Measurements from ENCODE around the gene MYCN. TPM values are rescaled to one million over a fixed set of nuclear protein-coding genes. Genes with fewer than 3 reads are reported as not detected.
"Not testable (repeated sequence)": the region's sequence is repeated elsewhere in the genome, so short reads cannot be mapped to it uniquely, and the experiment has no call there.

The MYCN gene
- polyA plus RNA-seq, 1 donor (not counting 4 experiments of a cell fraction or from before 2014, with no cell fraction given) = not detected

GRCh38 chr2:15959331-15960153 lies 19.2 kb downstream of the MYCN start:
- no peak overlapping the region for H3K4me3 ChIP-seq (ENCODE audit: control insufficient read depth in 2 of 3, extremely low read depth in 1 of 3, insufficient read depth in 2 of 3, low read depth in 1 of 3, low read length in 3 of 3)
- H2AFZ ChIP-seq (ENCODE audit: control insufficient read depth, low read length) = no peak overlapping the region
- no peaks in the 10 kb centered on the region for H3K36me3 ChIP-seq (ENCODE audit: control insufficient read depth in 2 of 2, extremely low read depth in 1 of 2, insufficient read depth in 2 of 2, low read length in 2 of 2)
- no peaks in the 10 kb centered on the region for H3K27me3 ChIP-seq (ENCODE audit: control insufficient read depth, extremely low read depth, insufficient read depth, low read length)
- DNase-seq (ENCODE audit: low read depth, low spot score) = no peak
- H4K20me1 ChIP-seq (ENCODE audit: control insufficient read depth, extremely low read depth, insufficient read depth, low read length) = no peaks in the 10 kb centered on the region
- no peak for FAIRE-seq
- H3K9me1 ChIP-seq (ENCODE audit: control insufficient read depth, extremely low read depth, insufficient read depth, low read length) = no peaks in the 10 kb centered on the region
- TF ChIP-seq CTCF (optimal IDR thresholded peaks at IDR 0.05 in 1 of 3, IDR thresholded peaks at IDR 0.05 in 1 of 3, conservative IDR thresholded peaks at IDR 0.05 in 1 of 3; ENCODE audit: extremely low read depth in 1 of 3, insufficient read depth in 2 of 3, low read length in 3 of 3) (no peak), EZH2 (IDR thresholded peaks at IDR 0.05; ENCODE audit: low read length) (no peak)
- no peak overlapping the region for H3K27ac ChIP-seq (ENCODE audit: control insufficient read depth, insufficient read depth, low read length)
- no peaks in the 10 kb centered on the region for H3K4me1 ChIP-seq (ENCODE audit: control insufficient read depth, extremely low read depth, insufficient read depth, low read length)
- H3K9me3 ChIP-seq (ENCODE audit: control insufficient read depth, low read depth, low read length) = no peaks in the 10 kb centered on the region
- H3K9ac ChIP-seq (ENCODE audit: control insufficient read depth, extremely low read depth, insufficient read depth, low read length) = no peak overlapping the region
- H3K4me2 ChIP-seq (ENCODE audit: control insufficient read depth, extremely low read depth, insufficient read depth, low read depth, low read length) = no peak overlapping the region
- no peaks in the 10 kb centered on the region for H3K79me2 ChIP-seq (ENCODE audit: control insufficient read depth, insufficient read depth, low read length)
- dilution Hi-C loops (cut with MboI; ENCODE audit: extremely low pct_ligation_motif_present, low sequenced_read_pairs) = no loop called here

- H3K36me3 ChIP-seq (ENCODE audit: control insufficient read depth in 2 of 2, extremely low read depth in 1 of 2, insufficient read depth in 2 of 2, low read length in 2 of 2); H2AFZ ChIP-seq (ENCODE audit: control insufficient read depth, low read length); H3K27ac ChIP-seq (ENCODE audit: control insufficient read depth, insufficient read depth, low read length); H3K4me3 ChIP-seq (ENCODE audit: control insufficient read depth in 2 of 3, extremely low read depth in 1 of 3, insufficient read depth in 2 of 3, low read depth in 1 of 3, low read length in 3 of 3); FAIRE-seq; H3K27me3 ChIP-seq (ENCODE audit: control insufficient read depth, extremely low read depth, insufficient read depth, low read length); H3K9me1 ChIP-seq (ENCODE audit: control insufficient read depth, extremely low read depth, insufficient read depth, low read length); H4K20me1 ChIP-seq (ENCODE audit: control insufficient read depth, extremely low read depth, insufficient read depth, low read length); H3K9me3 ChIP-seq (ENCODE audit: control insufficient read depth, low read depth, low read length); dilution Hi-C loops (cut with MboI; ENCODE audit: extremely low pct_ligation_motif_present, low sequenced_read_pairs); H3K9ac ChIP-seq (ENCODE audit: control insufficient read depth, extremely low read depth, insufficient read depth, low read length); H3K4me1 ChIP-seq (ENCODE audit: control insufficient read depth, extremely low read depth, insufficient read depth, low read length); H3K4me2 ChIP-seq (ENCODE audit: control insufficient read depth, extremely low read depth, insufficient read depth, low read depth, low read length); H3K79me2 ChIP-seq (ENCODE audit: control insufficient read depth, insufficient read depth, low read length); DNase-seq (ENCODE audit: low read depth, low spot score): not testable (repeated sequence)
Observed at GRCh38 chr2:15960154-15960520, 19.8 kb downstream of the MYCN start.

- H2AFZ ChIP-seq (ENCODE audit: control insufficient read depth, low read length); dilution Hi-C loops (cut with MboI; ENCODE audit: extremely low pct_ligation_motif_present, low sequenced_read_pairs); H3K9ac ChIP-seq (ENCODE audit: control insufficient read depth, extremely low read depth, insufficient read depth, low read length); H3K36me3 ChIP-seq (ENCODE audit: control insufficient read depth in 2 of 2, extremely low read depth in 1 of 2, insufficient read depth in 2 of 2, low read length in 2 of 2); H3K9me1 ChIP-seq (ENCODE audit: control insufficient read depth, extremely low read depth, insufficient read depth, low read length); H3K4me1 ChIP-seq (ENCODE audit: control insufficient read depth, extremely low read depth, insufficient read depth, low read length); H3K4me3 ChIP-seq (ENCODE audit: control insufficient read depth in 2 of 3, extremely low read depth in 1 of 3, insufficient read depth in 2 of 3, low read depth in 1 of 3, low read length in 3 of 3); H3K27me3 ChIP-seq (ENCODE audit: control insufficient read depth, extremely low read depth, insufficient read depth, low read length); H3K4me2 ChIP-seq (ENCODE audit: control insufficient read depth, extremely low read depth, insufficient read depth, low read depth, low read length); H3K79me2 ChIP-seq (ENCODE audit: control insufficient read depth, insufficient read depth, low read length); H4K20me1 ChIP-seq (ENCODE audit: control insufficient read depth, extremely low read depth, insufficient read depth, low read length); H3K27ac ChIP-seq (ENCODE audit: control insufficient read depth, insufficient read depth, low read length); FAIRE-seq; DNase-seq (ENCODE audit: low read depth, low spot score); H3K9me3 ChIP-seq (ENCODE audit: control insufficient read depth, low read depth, low read length): not testable (repeated sequence)
Observed at GRCh38 chr2:15963109-15963976, 23.0 kb downstream of the MYCN start.

Measured in keratinocyte (primary cell).